Liver (tissue), 3 donors: ENCODE measurements around the gene MBP.

Experiments
- CTCF ChIP-seq: fragments of 150-350 bp; IDR thresholded peaks from 2 replicates; pipeline ENCODE4 v1.5.1; 2017; ENCODE audit warnings: improper control_type of control experiment, low read depth, low read length; ENCODE audit not compliant: missing input control
- SP1 ChIP-seq: IDR thresholded peaks from 2 replicates; pipeline ENCODE4 v1.6.1; 2018; ENCODE audit warnings: antibody characterized with exemption, mild to moderate bottlenecking
- YY1 ChIP-seq: IDR thresholded peaks from 2 replicates; pipeline ENCODE4 v1.6.1; 2016; ENCODE audit warnings: antibody characterized with exemption, mild to moderate bottlenecking
- donor health status: healthy.
- donor health status: healthy.

DNA sequence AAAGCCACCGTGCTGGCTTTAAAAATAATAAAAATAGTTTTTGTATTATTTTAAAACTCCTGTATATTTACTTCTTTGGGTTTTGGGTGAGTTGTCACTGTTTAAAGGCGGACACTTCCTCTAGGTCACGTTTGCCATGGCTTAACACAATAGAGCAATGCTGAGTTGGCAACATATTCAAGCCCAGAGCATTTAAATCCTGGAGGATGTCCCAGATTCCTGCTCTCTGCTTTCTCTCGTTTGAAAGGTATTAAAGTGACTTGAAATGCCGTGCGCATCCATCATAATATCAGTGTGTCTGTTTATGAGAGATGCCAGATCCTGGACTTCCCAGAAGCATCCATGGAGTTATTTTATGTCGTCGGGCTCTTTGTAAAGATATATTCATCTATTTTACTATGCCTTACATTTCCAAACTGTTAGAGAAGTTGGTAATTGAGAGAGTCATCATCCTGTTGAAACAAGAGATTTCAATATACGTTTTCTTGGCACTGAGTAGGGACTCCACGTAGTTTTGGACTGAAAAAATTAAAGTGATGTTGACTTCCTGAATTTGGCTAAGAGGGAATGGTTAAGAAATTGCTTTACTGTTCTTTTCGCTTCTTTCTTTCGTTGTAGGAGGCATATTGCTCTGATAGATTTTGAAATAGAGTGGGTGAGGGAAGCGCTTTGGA, 159.6 kb downstream of the MBP start:
- TF ChIP-seq CTCF, result no peak
- TF ChIP-seq YY1, result no peak
- no peak for TF ChIP-seq SP1
